ENCODE results near the gene ARFRP1. TPM values are rescaled to one million over a fixed set of nuclear protein-coding genes. Genes with fewer than 3 reads are reported as not detected.

The ARFRP1 gene
- total RNA-seq, 1 experiment from 2014 or later: 119 TPM

GRCh38 chr20:63667858-63668257, 39.9 kb downstream of the ARFRP1 start:
- Histone ChIP-seq H3K4me1 (no peaks in the 10 kb centered on the region), H3K36me3 (ENCODE audit: control insufficient read depth, insufficient read depth, low read length) (no peaks in the 10 kb centered on the region), H3K27me3 (replicated peaks; ENCODE audit: control insufficient read depth, insufficient read depth, low read length) (no peaks in the 10 kb centered on the region), H3K9me3 (no peaks in the 10 kb centered on the region), H3K4me3 (ENCODE audit: low read depth, low read length) (no peak overlapping the region)
- no peak overlapping the region for H3K4me3 Mint-ChIP-seq (ENCODE audit: unreplicated experiment)
- peaks cover 6% of the 10 kb centered on the region for H3K4me1 Mint-ChIP-seq (ENCODE audit: low read depth, unreplicated experiment)
- DNase-seq: no peak
- CTCF ChIA-PET: no interaction called here
- no peak for TF ChIP-seq CTCF (IDR thresholded peaks at IDR 0.05; ENCODE audit: insufficient read depth in 1 of 2, low read depth in 1 of 2, low read length in 1 of 2, severe bottlenecking in 1 of 2, unreplicated experiment in 1 of 2)
- no peaks in the 10 kb centered on the region for H3K27me3 Mint-ChIP-seq (ENCODE audit: insufficient read depth, unreplicated experiment)
- H3K27ac Mint-ChIP-seq (ENCODE audit: unreplicated experiment): no peak overlapping the region
- POLR2A ChIA-PET: no interaction called here
- no TSS peak for BruUV-seq (replicated peaks)
- intact Hi-C loops (cut with micrococcal nuclease; ENCODE audit: unreplicated experiment): no loop called here
- H3K36me3 Mint-ChIP-seq (ENCODE audit: insufficient read depth, unreplicated experiment): peaks cover 18% of the 10 kb centered on the region
- no peaks in the 10 kb centered on the region for H3K9me3 Mint-ChIP-seq (ENCODE audit: unreplicated experiment)

GRCh38 chr20:63665708-63666107, 42.1 kb downstream of the ARFRP1 start:
- H3K36me3 ChIP-seq (ENCODE audit: control insufficient read depth, insufficient read depth, low read length): no peaks in the 10 kb centered on the region; the same call in 1 of the 2 replicates
- H3K4me1 ChIP-seq: no peaks in the 10 kb centered on the region
- Mint-ChIP-seq H3K4me3 (ENCODE audit: unreplicated experiment) (no peak overlapping the region), H3K4me1 (ENCODE audit: low read depth, unreplicated experiment) (peaks cover 6% of the 10 kb centered on the region), H3K27ac (ENCODE audit: unreplicated experiment) (no peak overlapping the region), H3K36me3 (ENCODE audit: insufficient read depth, unreplicated experiment) (peaks cover 19% of the 10 kb centered on the region), H3K27me3 (ENCODE audit: insufficient read depth, unreplicated experiment) (no peaks in the 10 kb centered on the region), H3K9me3 (ENCODE audit: unreplicated experiment) (no peaks in the 10 kb centered on the region)
- no peaks in the 10 kb centered on the region for H3K9me3 ChIP-seq
- intact Hi-C loops (cut with micrococcal nuclease; ENCODE audit: unreplicated experiment): no loop called here
- CTCF ChIA-PET: interaction anchor here (0.9 kb wide), 1 partner anchor 24 kb away, joined by 4 read pairs; no protein-coding TSS in a partner anchor
- POLR2A ChIA-PET: interaction anchor here (0.7 kb wide), 1 partner anchor 9 kb away, joined by 4 read pairs; no protein-coding TSS in a partner anchor
- no peak overlapping the region for H3K4me3 ChIP-seq (ENCODE audit: low read depth, low read length)
- BruUV-seq (replicated peaks): no TSS peak
- no peaks in the 10 kb centered on the region for H3K27me3 ChIP-seq (replicated peaks; ENCODE audit: control insufficient read depth, insufficient read depth, low read length)
- DNase-seq: no peak
- TF ChIP-seq CTCF (IDR thresholded peaks at IDR 0.05; ENCODE audit: insufficient read depth in 1 of 2, low read depth in 1 of 2, low read length in 1 of 2, severe bottlenecking in 1 of 2, unreplicated experiment in 1 of 2): no peak

GRCh38 chr20:63664861-63665594, 42.7 kb downstream of the ARFRP1 start:
- ChIA-PET POLR2A (interaction anchor here (0.7 kb wide), 1 partner anchor 8 kb away, joined by 4 read pairs; no protein-coding TSS in a partner anchor), CTCF (interaction anchor here (0.6 kb wide), 1 partner anchor 293 kb away, joined by 3 read pairs; no protein-coding TSS in a partner anchor)
- no peak for DNase-seq
- Mint-ChIP-seq H3K4me1 (ENCODE audit: low read depth, unreplicated experiment) (peaks cover 6% of the 10 kb centered on the region), H3K9me3 (ENCODE audit: unreplicated experiment) (no peaks in the 10 kb centered on the region), H3K36me3 (ENCODE audit: insufficient read depth, unreplicated experiment) (peaks cover 24% of the 10 kb centered on the region), H3K27me3 (ENCODE audit: insufficient read depth, unreplicated experiment) (no peaks in the 10 kb centered on the region), H3K4me3 (ENCODE audit: unreplicated experiment) (no peak overlapping the region), H3K27ac (ENCODE audit: unreplicated experiment) (peak overlapping the region; percentile 34)
- TF ChIP-seq CTCF (IDR thresholded peaks at IDR 0.05; ENCODE audit: insufficient read depth in 1 of 2, low read depth in 1 of 2, low read length in 1 of 2, severe bottlenecking in 1 of 2, unreplicated experiment in 1 of 2): no peak
- Histone ChIP-seq H3K27me3 (replicated peaks; ENCODE audit: control insufficient read depth, insufficient read depth, low read length) (no peaks in the 10 kb centered on the region), H3K4me1 (no peaks in the 10 kb centered on the region), H3K9me3 (no peaks in the 10 kb centered on the region), H3K4me3 (ENCODE audit: low read depth, low read length) (no peak overlapping the region), H3K36me3 (ENCODE audit: control insufficient read depth, insufficient read depth, low read length) (no peaks in the 10 kb centered on the region; the same call in 1 of the 2 replicates)
- no TSS peak for BruUV-seq (replicated peaks)
- intact Hi-C loops (cut with micrococcal nuclease; ENCODE audit: unreplicated experiment): no loop called here

All from Caco-2 (cell line).